ENCODE measurements around the gene GALNT9.
"Not testable (repeated sequence)": the region's sequence is repeated elsewhere in the genome, so short reads cannot be mapped to it uniquely, and the experiment has no call there.

Gene GALNT9

GRCh38 chr12:132249689-132250478 is 79.5 kb downstream of the GALNT9 start:
- no peak for DNase-seq (ENCODE audit: low spot score)

- peak; percentile 30 for DNase-seq (ENCODE audit: low spot score)
Observed at GRCh38 chr12:132248453-132249167, 80.8 kb downstream of the GALNT9 start.

DNA sequence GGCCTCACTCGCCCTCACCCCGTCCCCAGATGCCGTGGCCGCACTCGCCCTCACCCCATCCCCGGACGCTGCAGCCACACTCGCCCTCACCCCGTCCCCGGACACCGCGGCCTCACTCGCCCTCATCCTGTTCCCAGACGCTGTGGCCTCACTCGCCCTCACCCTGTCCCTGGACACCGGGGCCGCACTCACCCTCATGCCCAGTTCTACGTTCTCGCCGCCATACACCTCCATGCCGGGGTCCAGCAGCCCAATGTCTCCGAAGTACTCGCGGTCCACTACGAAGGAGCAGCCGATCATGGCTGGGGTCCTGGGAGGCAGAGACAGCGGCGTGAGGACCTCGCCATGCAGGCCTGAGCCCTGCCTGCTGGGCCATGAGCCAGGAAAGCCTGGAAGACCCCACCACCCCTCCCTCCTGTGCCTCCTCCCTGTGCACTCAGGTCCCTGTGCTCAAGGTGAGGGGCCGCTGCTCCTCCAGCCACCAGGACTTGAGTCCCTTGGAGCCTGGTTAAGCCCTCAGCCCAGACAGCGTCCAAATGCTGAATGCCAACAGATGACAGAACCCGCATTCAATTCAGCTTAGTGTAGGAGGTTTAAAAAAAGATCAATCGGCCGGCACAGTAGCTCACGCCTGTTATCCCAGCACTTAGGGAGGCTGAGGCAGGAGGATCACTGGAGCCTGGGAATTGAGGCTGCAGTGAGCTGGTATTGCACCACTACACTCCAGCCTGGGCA is 81.5 kb downstream of the GALNT9 start:
- DNase-seq (ENCODE audit: low spot score), result no peak

- no peak for DNase-seq (ENCODE audit: low spot score)
Observed at GRCh38 chr12:132246997-132247717, 82.2 kb downstream of the GALNT9 start.

DNA sequence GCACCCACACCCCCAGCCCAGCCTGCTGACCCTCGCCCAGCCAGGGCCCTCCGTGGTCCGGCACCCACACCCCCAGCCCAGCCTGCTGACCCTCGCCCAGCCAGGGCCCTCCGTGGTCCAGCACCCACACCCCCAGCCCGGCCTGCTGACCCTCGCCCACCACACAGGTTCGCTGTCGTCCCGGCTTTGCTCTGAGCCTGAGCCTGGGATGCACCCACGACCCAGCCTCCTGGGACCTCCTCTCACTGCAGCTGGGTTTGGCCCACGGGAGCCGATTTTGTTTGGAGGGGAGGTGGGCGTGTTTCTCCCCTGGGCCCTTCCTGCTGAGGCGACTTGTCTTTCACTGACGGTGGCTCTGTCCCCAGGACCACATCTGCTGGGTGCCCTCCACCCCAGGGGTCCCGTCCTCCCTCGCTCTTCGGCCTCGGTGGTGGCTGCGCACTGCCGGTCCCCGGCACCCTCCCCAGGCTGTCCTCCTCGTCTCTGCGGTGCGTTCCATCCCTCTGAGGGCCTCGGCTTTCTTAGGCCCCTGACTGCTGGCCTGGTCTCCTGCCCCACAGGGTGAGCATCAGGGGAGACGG is 83.8 kb downstream of the GALNT9 start:
- DNase-seq (ENCODE audit: low spot score), result no peak

DNA sequence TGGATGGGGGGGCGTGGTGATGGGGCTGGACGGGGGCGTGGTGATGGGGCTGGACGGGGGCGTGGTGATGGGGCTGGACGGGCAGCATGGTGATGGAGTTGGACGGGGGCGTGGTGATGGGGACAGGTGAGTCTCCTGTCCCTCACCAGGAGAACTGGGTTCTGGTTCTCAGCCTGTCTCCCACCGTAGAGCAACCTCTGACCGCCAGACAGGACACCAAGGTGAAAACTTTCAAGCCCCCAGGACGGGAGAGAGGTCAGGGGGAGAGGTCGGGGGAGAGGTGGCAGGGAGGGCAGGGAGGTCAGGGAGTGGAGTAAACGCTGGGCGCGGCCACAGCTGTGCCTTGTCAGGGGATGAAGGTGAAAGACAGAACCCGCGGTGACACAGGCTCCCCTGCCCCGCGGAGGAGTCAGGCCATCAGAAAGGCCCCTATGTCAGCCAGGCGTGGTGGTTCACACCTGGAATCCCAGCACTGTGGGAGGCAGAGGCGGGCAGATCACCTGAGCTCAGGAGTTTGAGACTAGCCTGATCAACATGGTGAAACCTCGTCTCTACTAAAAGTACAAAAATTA is 84.6 kb downstream of the GALNT9 start:
- no peak for DNase-seq (ENCODE audit: low spot score)

DNA sequence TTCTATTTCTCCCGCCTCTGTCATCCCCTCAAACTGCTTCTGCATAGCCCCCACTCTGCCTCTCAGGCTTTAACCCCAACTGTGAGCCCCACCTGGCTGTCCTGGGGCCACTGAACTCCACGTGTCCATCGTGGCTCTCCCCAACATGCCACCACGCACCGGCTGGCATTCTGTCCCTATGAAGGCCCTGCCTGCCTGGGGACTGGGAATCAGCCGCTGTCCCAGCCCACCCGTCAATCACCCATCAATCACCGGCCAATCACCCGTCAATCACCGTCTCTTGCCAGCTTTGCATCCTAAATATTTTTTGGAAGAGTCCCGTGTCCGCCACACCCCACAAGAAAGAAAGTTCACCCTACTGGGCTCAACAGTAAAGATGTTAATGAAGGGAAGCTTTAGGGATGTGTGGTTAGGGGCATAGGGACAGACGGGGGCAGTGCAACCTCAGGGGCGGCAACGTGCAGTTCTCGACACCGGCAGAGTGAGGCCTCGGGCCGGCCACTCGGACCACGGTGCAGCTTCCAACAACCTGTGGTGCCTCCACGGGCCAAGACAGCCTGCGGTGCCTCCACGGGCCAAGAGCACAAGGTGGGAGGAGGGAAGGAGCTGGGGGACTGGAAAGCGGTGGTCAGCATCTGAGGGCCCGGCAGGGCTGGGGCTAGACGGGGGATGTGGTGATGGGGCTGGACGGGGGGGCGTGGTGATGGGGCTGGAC is 85.6 kb downstream of the GALNT9 start:
- DNase-seq (ENCODE audit: low spot score), result no peak

- DNase-seq (ENCODE audit: low spot score), result not testable (repeated sequence)
Observed at GRCh38 chr12:132243171-132243570, 86.2 kb downstream of the GALNT9 start.

DNA sequence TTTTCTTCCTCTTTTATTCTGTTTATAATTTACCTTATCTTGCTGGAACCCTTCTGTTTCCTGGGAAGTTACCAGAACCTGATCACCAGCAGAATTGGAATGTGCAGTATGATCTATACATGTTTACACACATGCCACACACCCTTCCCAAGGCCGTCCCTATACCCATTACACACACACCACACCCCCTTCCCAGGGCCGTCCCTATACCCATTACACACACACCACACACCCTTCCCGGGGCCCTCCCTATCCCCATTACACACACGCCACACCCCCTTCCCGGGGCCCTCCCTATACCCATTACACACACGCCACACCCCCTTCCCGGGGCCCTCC is 88.8 kb downstream of the GALNT9 start:
- DNase-seq (ENCODE audit: low spot score), result not testable (repeated sequence)

DNA sequence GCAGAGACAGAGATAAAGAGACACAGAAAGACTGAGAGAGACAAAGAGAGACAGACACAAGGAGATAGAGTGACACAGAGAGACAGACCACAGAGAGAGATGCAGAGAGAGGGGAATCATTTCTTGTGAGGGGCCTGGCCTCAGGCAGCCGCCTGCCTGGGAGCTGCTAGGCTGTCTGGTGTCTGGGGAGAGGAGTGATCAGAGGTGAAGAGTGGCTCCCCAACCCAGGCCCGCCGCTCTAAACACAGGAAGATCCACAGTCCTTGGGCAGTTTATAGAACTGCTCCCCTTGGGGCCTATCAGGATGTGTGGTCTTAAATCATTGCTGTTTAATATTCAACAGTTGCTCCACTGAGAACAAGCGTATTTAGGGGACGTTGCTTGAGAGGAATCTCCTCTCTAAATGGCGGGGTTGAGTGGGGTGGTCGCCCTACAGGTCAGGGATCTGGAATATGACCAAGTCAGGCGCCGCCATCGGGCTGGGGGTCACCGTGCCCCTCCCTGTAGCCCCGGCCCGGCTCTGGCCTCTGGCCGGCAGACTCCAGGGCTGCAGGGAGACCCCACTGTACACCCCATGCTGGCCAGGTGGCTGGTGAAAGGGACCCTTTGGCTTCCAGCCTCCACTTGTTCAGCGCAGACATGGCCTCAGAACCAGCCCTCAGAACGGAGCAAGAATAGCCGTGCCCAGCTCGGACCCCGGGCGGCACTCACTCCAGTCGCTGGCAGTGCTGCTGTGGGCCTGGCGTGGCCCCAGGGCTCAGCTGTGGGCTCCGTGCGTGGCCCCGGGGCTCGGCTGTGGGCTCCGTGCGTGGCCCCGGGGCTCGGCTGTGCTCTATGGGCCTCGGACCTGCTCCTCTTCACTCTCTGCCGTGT is 89.4 kb downstream of the GALNT9 start:
- DNase-seq (ENCODE audit: low spot score), result no peak

DNA sequence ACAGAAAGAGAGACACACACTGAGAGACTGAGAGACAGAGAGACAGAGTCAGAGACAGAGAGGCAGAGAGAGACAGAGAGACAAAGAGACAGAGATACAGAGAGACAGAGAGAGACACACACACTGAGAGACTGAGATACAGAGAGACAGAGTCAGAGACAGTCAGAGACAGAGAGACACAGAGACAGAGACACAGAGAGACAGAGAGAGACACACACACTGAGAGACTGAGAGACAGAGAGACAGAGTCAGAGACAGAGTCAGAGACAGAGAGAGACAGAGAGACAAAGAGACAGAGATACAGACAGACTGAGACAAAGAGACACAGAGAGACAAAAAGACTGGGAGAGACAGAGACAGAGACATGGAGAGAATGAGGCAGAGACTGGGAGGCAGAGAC is 90.0 kb downstream of the GALNT9 start:
- DNase-seq (ENCODE audit: low spot score), result no peak

DNA sequence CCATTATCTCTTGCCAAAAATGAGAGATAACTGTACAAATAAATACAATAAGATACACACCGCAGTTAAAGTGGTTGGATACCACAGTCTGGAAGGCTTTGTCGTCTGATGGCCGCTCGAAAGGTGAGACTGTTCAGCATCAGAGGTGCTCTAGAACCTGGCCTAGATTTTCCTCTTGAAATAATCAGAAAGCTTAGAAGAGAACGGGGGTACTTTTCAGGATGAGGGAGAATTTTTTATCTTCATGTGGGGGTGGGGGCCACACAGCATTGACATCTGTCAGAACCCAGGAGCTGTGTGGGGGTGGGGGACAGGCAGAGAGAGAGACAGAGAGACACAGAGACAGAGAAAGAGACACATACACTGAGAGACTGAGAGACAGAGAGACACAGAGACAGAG is 90.5 kb downstream of the GALNT9 start:
- no peak for DNase-seq (ENCODE audit: low spot score)

DNA sequence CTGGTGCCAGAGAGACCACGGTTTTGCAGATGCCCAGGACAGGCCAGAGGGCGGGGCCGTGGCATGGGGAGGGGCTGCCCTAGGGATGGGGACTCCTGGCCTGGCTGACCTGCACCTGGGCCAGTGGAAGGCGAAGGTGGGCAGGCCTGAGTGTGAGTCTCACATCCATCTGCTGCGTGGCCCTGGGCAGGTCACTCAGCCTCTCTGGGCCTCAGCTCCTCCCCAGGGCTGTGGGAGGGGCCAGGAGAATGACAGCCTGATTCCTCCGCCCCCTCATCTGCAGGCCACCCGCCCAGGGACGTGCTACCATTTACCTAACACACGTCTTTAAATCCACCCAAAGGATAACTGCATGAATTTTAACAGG is 90.9 kb downstream of the GALNT9 start:
- DNase-seq (ENCODE audit: low spot score), result no peak

DNA sequence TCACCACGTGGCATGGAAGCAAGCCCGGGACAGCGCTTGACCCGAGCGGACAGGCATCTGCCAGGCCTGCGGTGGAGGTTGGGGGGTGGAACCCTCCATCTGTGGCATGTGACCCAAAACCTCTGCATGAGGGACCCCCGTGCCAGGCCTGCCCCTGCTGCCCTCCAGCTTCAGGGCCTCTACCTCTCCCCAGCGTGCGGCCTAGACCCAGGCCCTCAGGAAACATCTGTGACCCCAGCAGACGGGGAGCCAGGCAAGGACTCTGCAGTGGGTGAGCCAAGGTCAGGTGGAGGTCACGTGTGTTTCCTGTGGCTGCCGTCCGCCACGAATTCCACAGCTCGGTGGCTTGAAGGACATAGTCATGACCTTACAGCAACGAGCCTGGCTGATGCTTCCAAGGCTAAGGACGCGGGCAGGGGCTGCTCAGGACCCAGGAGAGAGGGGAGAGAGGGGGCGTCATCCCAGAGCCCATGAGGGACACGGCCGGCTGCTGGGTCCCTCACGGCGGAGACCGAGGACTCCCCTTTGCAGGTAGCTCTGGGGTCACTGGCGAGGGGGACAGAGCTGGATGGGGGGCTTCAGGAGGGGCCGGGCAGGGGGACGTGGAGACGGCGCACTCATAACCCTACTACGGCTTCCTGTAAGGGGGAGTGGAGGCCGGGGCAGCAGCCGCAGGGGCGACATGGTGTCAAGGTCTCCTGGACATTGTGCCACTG is 91.5 kb downstream of the GALNT9 start:
- no peak for DNase-seq (ENCODE audit: low spot score)

- no peak for DNase-seq (ENCODE audit: low spot score)
Observed at GRCh38 chr12:132236930-132237771, 92.2 kb downstream of the GALNT9 start.

GRCh38 chr12:132236129-132236929 is 93.1 kb downstream of the GALNT9 start:
- no peak for DNase-seq (ENCODE audit: low spot score)

GRCh38 chr12:132235116-132235820 is 94.1 kb downstream of the GALNT9 start:
- no peak for DNase-seq (ENCODE audit: low spot score)

Data from AG08395 (cell line).